ENCODE measurements around the gene IL16. TPM values are rescaled to one million over a fixed set of nuclear protein-coding genes. Genes with fewer than 3 reads are reported as not detected.

The IL16 gene
- total RNA-seq, 1 donor from 2014 or later = 8.5 TPM

DNA sequence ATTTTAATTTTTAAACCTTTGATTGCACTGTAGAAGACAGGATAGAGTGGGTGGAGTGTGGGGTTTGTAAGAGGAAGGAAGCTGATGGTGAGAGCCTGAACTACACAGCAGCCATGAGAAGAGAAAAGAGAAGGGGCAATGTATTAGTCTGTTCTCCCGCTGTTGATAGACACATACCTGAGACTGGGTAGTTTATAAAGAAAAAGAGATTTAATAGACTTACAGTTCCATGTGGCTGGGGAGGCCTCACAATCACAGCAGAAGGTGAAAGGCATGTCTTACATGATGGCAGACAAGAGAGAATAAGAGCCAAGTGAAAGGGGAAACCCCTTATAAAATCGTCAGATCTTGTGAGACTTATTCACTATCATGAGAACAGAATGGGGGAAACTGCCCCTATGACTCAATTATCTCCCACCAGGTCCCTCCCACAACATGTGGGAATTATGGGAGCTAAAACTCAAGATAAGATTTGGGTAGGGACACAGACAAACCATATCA is 90.0 kb downstream of the IL16 start:
- no peaks in the 10 kb centered on the region for H3K9me3 ChIP-seq
- H3K27me3 ChIP-seq = no peaks in the 10 kb centered on the region
- H3K4me1 ChIP-seq = no peaks in the 10 kb centered on the region
- H3K27ac ChIP-seq = no peak overlapping the region
- intact Hi-C loops (cut with DNase I) = no loop called here
- H3K36me3 ChIP-seq = no peaks in the 10 kb centered on the region
- DNase-seq (ENCODE audit: low spot score in 2 of 2) = no peak
- TF ChIP-seq, protein P1, sequence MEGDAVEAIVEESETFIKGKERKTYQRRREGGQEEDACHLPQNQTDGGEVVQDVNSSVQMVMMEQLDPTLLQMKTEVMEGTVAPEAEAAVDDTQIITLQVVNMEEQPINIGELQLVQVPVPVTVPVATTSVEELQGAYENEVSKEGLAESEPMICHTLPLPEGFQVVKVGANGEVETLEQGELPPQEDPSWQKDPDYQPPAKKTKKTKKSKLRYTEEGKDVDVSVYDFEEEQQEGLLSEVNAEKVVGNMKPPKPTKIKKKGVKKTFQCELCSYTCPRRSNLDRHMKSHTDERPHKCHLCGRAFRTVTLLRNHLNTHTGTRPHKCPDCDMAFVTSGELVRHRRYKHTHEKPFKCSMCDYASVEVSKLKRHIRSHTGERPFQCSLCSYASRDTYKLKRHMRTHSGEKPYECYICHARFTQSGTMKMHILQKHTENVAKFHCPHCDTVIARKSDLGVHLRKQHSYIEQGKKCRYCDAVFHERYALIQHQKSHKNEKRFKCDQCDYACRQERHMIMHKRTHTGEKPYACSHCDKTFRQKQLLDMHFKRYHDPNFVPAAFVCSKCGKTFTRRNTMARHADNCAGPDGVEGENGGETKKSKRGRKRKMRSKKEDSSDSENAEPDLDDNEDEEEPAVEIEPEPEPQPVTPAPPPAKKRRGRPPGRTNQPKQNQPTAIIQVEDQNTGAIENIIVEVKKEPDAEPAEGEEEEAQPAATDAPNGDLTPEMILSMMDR (IDR thresholded peaks at IDR 0.05) = no peak
- no peak overlapping the region for H3K4me3 ChIP-seq

DNA sequence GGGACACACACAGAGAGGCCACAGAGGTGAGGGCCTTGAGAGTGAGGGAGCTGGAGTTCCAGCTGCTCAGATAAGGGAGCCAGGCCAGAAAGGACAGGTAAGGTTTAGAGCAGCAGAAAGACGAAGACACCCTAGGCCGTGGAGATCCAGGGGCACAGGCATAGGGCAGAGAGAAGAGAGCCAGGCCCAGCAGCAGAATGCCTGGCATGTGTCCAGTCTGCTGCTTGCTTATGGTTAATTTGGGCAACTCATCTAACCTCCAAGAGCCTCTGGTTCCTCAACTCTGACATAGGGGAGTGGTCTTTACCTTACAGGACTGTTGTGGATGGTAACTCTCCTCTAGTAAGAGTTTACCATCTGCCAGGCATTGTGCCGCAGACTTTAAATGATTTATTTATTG is 91.4 kb downstream of the IL16 start:
- no peak overlapping the region for H3K27ac ChIP-seq
- DNase-seq (ENCODE audit: low spot score in 2 of 2) = peak in 1 of 2 donors; percentile 35
- no peaks in the 10 kb centered on the region for H3K9me3 ChIP-seq
- H3K4me1 ChIP-seq = no peaks in the 10 kb centered on the region
- TF ChIP-seq, protein P1 (IDR thresholded peaks at IDR 0.05) = no peak
- intact Hi-C loops (cut with DNase I) = no loop called here
- no peaks in the 10 kb centered on the region for H3K36me3 ChIP-seq
- H3K27me3 ChIP-seq = no peaks in the 10 kb centered on the region
- no peak overlapping the region for H3K4me3 ChIP-seq

DNA sequence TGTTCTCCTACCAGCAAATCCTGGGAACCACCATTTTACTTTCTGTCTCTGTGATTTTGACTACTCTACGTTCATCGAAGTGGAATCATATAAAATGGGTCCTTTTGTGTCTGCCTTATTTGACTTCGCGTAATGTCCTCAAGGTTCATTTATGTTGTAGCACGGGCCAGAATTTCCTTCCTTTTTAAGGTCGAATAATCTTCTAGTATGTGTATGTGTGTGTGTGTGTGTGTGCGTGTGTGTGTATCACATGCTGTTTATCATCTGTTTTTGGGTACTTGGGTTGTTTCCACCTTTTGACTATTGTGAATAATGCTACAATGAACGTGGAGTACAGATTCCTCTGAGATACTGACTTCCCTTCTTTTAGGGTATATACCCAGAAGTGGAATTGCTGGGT is 91.9 kb downstream of the IL16 start:
- intact Hi-C loops (cut with DNase I) = no loop called here
- no peaks in the 10 kb centered on the region for H3K27me3 ChIP-seq
- H3K4me3 ChIP-seq = no peak overlapping the region
- no peaks in the 10 kb centered on the region for H3K9me3 ChIP-seq
- TF ChIP-seq, protein P1 (IDR thresholded peaks at IDR 0.05) = no peak
- no peak for DNase-seq (ENCODE audit: low spot score in 2 of 2)
- no peak overlapping the region for H3K27ac ChIP-seq
- no peaks in the 10 kb centered on the region for H3K4me1 ChIP-seq
- no peaks in the 10 kb centered on the region for H3K36me3 ChIP-seq

DNA sequence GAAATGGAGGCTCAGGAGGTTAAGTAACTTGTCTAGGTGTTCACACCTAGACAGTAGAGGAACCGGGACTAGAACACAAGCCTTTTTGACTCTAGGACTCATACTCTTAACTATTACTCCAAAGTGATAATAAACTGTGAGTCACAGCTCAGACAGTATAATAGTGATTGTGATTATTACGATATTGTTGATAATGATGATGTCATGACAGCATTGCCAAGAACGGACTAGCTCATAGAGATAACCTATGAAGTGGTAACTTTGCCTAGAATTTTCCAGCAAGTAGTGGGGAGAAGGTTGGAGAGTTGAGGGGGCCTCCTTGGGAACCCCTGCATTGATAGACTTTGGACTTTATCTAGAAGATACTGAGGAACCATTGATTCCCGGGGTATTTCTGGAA is 93.2 kb downstream of the IL16 start:
- H3K36me3 ChIP-seq = no peaks in the 10 kb centered on the region
- intact Hi-C loops (cut with DNase I) = no loop called here
- no peaks in the 10 kb centered on the region for H3K27me3 ChIP-seq
- H3K4me1 ChIP-seq = no peaks in the 10 kb centered on the region
- no peak for DNase-seq (ENCODE audit: low spot score in 2 of 2)
- H3K4me3 ChIP-seq = no peak overlapping the region
- no peaks in the 10 kb centered on the region for H3K9me3 ChIP-seq
- no peak overlapping the region for H3K27ac ChIP-seq
- TF ChIP-seq, protein P1 (IDR thresholded peaks at IDR 0.05) = no peak

DNA sequence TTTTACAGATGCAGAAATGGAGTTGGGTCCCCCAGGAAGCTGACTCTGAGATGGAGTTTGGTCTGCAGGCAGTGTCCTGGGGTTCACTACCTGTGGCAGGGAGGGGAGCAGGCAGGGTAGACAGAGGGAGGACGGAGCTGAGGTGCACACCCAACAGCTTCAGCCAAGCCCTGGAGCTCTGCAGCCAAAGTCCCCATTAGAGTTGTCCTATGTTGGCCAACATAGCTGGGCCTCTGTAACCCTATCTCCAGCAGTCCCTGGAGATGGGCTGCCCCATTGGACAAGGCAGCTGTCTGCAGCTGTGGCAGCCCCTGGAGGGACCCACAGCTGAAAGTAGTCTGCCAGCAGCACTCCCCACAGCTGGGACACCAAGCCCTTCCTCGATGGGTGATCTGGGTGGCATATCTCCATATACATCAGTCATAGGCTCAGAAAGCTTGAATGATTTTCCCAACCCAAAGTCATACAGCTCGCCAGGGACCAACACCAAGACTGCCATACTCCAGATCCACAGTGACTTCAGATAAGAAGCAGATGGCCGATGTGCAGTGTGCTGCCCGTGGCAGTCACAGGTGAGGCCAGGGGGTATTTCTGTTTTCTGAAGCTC is 95.3 kb downstream of the IL16 start:
- H3K36me3 ChIP-seq = no peaks in the 10 kb centered on the region
- intact Hi-C loops (cut with DNase I) = no loop called here
- no peak overlapping the region for H3K27ac ChIP-seq
- H3K4me3 ChIP-seq = no peak overlapping the region
- H3K9me3 ChIP-seq = no peaks in the 10 kb centered on the region
- H3K4me1 ChIP-seq = no peaks in the 10 kb centered on the region
- no peaks in the 10 kb centered on the region for H3K27me3 ChIP-seq
- DNase-seq (ENCODE audit: low spot score in 2 of 2) = peak in 1 of 2 donors; percentile 31
- TF ChIP-seq, protein P1 (IDR thresholded peaks at IDR 0.05) = no peak
